Measurements from ENCODE around the gene PLXNC1. TPM values are rescaled to one million over a fixed set of nuclear protein-coding genes. Genes with fewer than 3 reads are reported as not detected.

Gene PLXNC1
- total and polyA plus RNA-seq, 2 donors (not counting 1 experiment from before 2014, with no cell fraction given), result 9.7 to 33.6 TPM

DNA sequence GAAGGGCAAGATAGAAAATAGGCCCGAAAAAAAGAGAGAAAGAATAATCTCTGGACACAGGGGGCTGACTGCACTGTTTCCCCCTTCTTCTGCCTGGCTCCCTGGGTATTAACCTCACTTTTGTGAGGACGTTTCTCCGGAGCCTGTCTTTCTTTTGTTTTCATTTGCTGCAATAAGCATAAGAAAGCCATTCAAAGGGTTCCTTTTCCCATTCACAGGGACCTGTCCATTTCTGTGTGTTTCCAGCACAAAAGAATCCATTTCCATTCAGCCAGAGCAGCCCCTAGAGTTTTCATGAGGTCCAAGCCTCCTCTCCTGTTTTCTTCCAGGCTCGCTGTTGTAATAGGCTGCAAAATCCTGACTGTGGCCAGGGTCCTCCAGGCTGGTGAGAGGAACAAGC is 16.8 kb downstream of the PLXNC1 start:
- intact Hi-C loops (cut with micrococcal nuclease), result no loop called here
- Histone ChIP-seq H3K4me1 (ENCODE audit: control insufficient read depth in 2 of 2, insufficient read depth in 2 of 2, low read length in 2 of 2) (peaks cover 3 to 8% of the 10 kb centered on the region in 2 donors), H3K9me3 (ENCODE audit: control extremely low read depth in 1 of 3, control insufficient read depth in 2 of 3, insufficient read depth in 1 of 3, low read length in 2 of 3) (no peaks in the 10 kb centered on the region), H2AFZ (ENCODE audit: insufficient read depth, low read depth, low read length, poor library complexity, severe bottlenecking) (no peak overlapping the region), H3K9ac (ENCODE audit: low read length) (no peak overlapping the region), H3K4me2 (replicated peaks; ENCODE audit: low read depth, low read length, poor library complexity, severe bottlenecking) (peak overlapping the region; percentile 48), H3K27ac (ENCODE audit: low read length in 2 of 2) (no peak overlapping the region), H3K4me3 (ENCODE audit: control extremely low read depth in 1 of 5, extremely low read depth in 1 of 5, insufficient read depth in 1 of 5, low read depth in 2 of 5, low read length in 4 of 5) (no peak overlapping the region), H3K79me2 (ENCODE audit: control insufficient read depth, insufficient read depth, low read length) (peaks cover 93% of the 10 kb centered on the region), H3K27me3 (replicated peaks in 1 of 4; ENCODE audit: control extremely low read depth in 1 of 4, control insufficient read depth in 3 of 4, insufficient read depth in 4 of 4, low read length in 3 of 4) (no peaks in the 10 kb centered on the region), H3K36me3 (replicated peaks in 1 of 2; ENCODE audit: control extremely low read depth in 1 of 2, control insufficient read depth in 1 of 2, extremely low read depth in 1 of 2, insufficient read depth in 2 of 2, low read length in 1 of 2) (peaks cover 1 to 12% of the 10 kb centered on the region in 2 experiments), H4K20me1 (ENCODE audit: control insufficient read depth, insufficient read depth, low read length, poor library complexity, severe bottlenecking) (peaks cover 8% of the 10 kb centered on the region)
- ChIA-PET POLR2A (no interaction called here), CTCF (interaction anchor here (0.6 to 1.0 kb wide), 2 partner anchors 14 to 485 kb away, joined by 3 read pairs; partner anchors contain the start of gene TMCC3)
- no peaks in the 10 kb centered on the region for H3K27me3 Mint-ChIP-seq
- ATAC-seq (ENCODE audit: low read depth) (no peak), DNase-seq (no peak)
- no peak overlapping the region for H3K4me3 Mint-ChIP-seq
- WGBS (ENCODE audit: insufficient coverage), result 100% methylated on average over 3 of the region's 4 CpGs
- TF ChIP-seq EZH2 (IDR thresholded peaks at IDR 0.05; ENCODE audit: borderline replicate concordance, insufficient read depth, low read depth, low read length, poor library complexity, severe bottlenecking), result no peak
- TF ChIP-seq, protein P1, sequence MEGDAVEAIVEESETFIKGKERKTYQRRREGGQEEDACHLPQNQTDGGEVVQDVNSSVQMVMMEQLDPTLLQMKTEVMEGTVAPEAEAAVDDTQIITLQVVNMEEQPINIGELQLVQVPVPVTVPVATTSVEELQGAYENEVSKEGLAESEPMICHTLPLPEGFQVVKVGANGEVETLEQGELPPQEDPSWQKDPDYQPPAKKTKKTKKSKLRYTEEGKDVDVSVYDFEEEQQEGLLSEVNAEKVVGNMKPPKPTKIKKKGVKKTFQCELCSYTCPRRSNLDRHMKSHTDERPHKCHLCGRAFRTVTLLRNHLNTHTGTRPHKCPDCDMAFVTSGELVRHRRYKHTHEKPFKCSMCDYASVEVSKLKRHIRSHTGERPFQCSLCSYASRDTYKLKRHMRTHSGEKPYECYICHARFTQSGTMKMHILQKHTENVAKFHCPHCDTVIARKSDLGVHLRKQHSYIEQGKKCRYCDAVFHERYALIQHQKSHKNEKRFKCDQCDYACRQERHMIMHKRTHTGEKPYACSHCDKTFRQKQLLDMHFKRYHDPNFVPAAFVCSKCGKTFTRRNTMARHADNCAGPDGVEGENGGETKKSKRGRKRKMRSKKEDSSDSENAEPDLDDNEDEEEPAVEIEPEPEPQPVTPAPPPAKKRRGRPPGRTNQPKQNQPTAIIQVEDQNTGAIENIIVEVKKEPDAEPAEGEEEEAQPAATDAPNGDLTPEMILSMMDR (IDR thresholded peaks at IDR 0.05), result no peak
- H3K9me3 Mint-ChIP-seq (ENCODE audit: insufficient read depth), result peaks cover 2% of the 10 kb centered on the region
- H3K27ac Mint-ChIP-seq, result no peak overlapping the region
- peaks cover 23% of the 10 kb centered on the region for H3K4me1 Mint-ChIP-seq

- no peaks in the 10 kb centered on the region for H3K27me3 Mint-ChIP-seq
- POLR2A ChIA-PET, result interaction anchor here (0.7 kb wide), 1 partner anchor 69 kb away, joined by 3 read pairs; no protein-coding TSS in a partner anchor
- peaks cover 2% of the 10 kb centered on the region for H3K9me3 Mint-ChIP-seq (ENCODE audit: insufficient read depth)
- no peak for ATAC-seq (ENCODE audit: low read depth)
- no peak overlapping the region for H3K4me3 Mint-ChIP-seq
- Histone ChIP-seq H3K79me2 (ENCODE audit: control insufficient read depth, insufficient read depth, low read length) (peaks cover 91% of the 10 kb centered on the region), H3K9me3 (ENCODE audit: control extremely low read depth in 1 of 3, control insufficient read depth in 2 of 3, insufficient read depth in 1 of 3, low read length in 2 of 3) (no peaks in the 10 kb centered on the region), H3K27ac (ENCODE audit: low read length in 2 of 2) (no peak overlapping the region), H2AFZ (ENCODE audit: insufficient read depth, low read depth, low read length, poor library complexity, severe bottlenecking) (no peak overlapping the region), H3K4me2 (replicated peaks; ENCODE audit: low read depth, low read length, poor library complexity, severe bottlenecking) (no peak overlapping the region), H3K36me3 (replicated peaks in 1 of 2; ENCODE audit: control extremely low read depth in 1 of 2, control insufficient read depth in 1 of 2, extremely low read depth in 1 of 2, insufficient read depth in 2 of 2, low read length in 1 of 2) (peaks cover 1 to 19% of the 10 kb centered on the region in 2 experiments), H3K4me3 (ENCODE audit: control extremely low read depth in 1 of 5, extremely low read depth in 1 of 5, insufficient read depth in 1 of 5, low read depth in 2 of 5, low read length in 4 of 5) (no peak overlapping the region), H4K20me1 (ENCODE audit: control insufficient read depth, insufficient read depth, low read length, poor library complexity, severe bottlenecking) (peaks cover 8% of the 10 kb centered on the region), H3K9ac (ENCODE audit: low read length) (no peak overlapping the region), H3K4me1 (ENCODE audit: control insufficient read depth in 2 of 2, insufficient read depth in 2 of 2, low read length in 2 of 2) (peaks cover 3 to 8% of the 10 kb centered on the region in 2 donors), H3K27me3 (replicated peaks in 1 of 4; ENCODE audit: control extremely low read depth in 1 of 4, control insufficient read depth in 3 of 4, insufficient read depth in 4 of 4, low read length in 3 of 4) (no peaks in the 10 kb centered on the region)
- no peak overlapping the region for H3K27ac Mint-ChIP-seq
- no peak for DNase-seq
- no peak for TF ChIP-seq EZH2 (IDR thresholded peaks at IDR 0.05; ENCODE audit: borderline replicate concordance, insufficient read depth, low read depth, low read length, poor library complexity, severe bottlenecking)
- TF ChIP-seq, protein P1 (IDR thresholded peaks at IDR 0.05), result no peak
- intact Hi-C loops (cut with micrococcal nuclease), result no loop called here
- CTCF ChIA-PET, result interaction anchor here (0.6 to 1.5 kb wide), 3 partner anchors 17 to 23 kb away, joined by 3 to 4 read pairs (median 4); no protein-coding TSS in a partner anchor
- H3K4me1 Mint-ChIP-seq, result peaks cover 23% of the 10 kb centered on the region
- WGBS (ENCODE audit: insufficient coverage), result 90% methylated on average over 1 of the region's 6 CpGs
Measured at GRCh38 chr12:94165670-94166364, 17.4 kb downstream of the PLXNC1 start.

All from B cell (primary cell).